NCI-H128 (cell line): ENCODE data around the gene ZSCAN21.
A peak's percentile ranks its signal among the peaks of the same experiment; 100 is the strongest.

Experiments used
- DNase-seq: peaks from one replicate; lab custom pipeline; 2025; ENCODE audit not compliant: unreplicated experiment; lab: John Stamatoyannopoulos, UW

The ZSCAN21 gene

GRCh38 chr7:100072462-100072861 lies 22.9 kb downstream of the ZSCAN21 start:
- no peak for DNase-seq

GRCh38 chr7:100074841-100075240 lies 25.3 kb downstream of the ZSCAN21 start:
- no peak for DNase-seq

GRCh38 chr7:100075418-100075817 lies 25.8 kb downstream of the ZSCAN21 start:
- DNase-seq: no peak

- DNase-seq: no peak
These were observed 27.6 kb downstream of the ZSCAN21 start for GRCh38 chr7:100077205-100077604.

GRCh38 chr7:100079024-100079560 lies 29.5 kb downstream of the ZSCAN21 start:
- DNase-seq: no peak

- DNase-seq: no peak
These were observed 31.4 kb downstream of the ZSCAN21 start for GRCh38 chr7:100080907-100081534.

- DNase-seq: peak; percentile 96
These were observed 32.0 kb downstream of the ZSCAN21 start, which contains the start of gene ZNF3 for GRCh38 chr7:100081535-100082102. TSS of gene ZNF3 (minus strand) at chr7:100081723. CDS start at chr7:100077357, 4,366 bp downstream.

GRCh38 chr7:100082978-100083377 lies 33.4 kb downstream of the ZSCAN21 start:
- no peak for DNase-seq

GRCh38 chr7:100085515-100085914 lies 35.9 kb downstream of the ZSCAN21 start:
- DNase-seq: no peak

GRCh38 chr7:100087055-100087750 lies 37.6 kb downstream of the ZSCAN21 start:
- no peak for DNase-seq

- DNase-seq: no peak
These were observed 38.6 kb downstream of the ZSCAN21 start for GRCh38 chr7:100088095-100088620.

GRCh38 chr7:100088621-100089457 lies 39.3 kb downstream of the ZSCAN21 start, which contains the start of gene COPS6:
TSS of gene COPS6 (plus strand) at chr7:100088969. CDS start at chr7:100088991, 22 bp downstream.
- DNase-seq: peak; percentile 51

- no peak for DNase-seq
These were observed 40.1 kb downstream of the ZSCAN21 start for GRCh38 chr7:100089458-100090196.

GRCh38 chr7:100090527-100091410 lies 41.2 kb downstream of the ZSCAN21 start:
- no peak for DNase-seq

- no peak for DNase-seq
These were observed 42.0 kb downstream of the ZSCAN21 start for GRCh38 chr7:100091411-100092181.

GRCh38 chr7:100093054-100093453 lies 43.5 kb downstream of the ZSCAN21 start:
- no peak for DNase-seq

- DNase-seq: no peak
These were observed 43.9 kb downstream of the ZSCAN21 start for GRCh38 chr7:100093498-100093897.

- no peak for DNase-seq
These were observed 44.4 kb downstream of the ZSCAN21 start for GRCh38 chr7:100093925-100094486.
